ENCODE data around the gene TNNI2.
"Not testable (repeated sequence)": the region's sequence is repeated elsewhere in the genome, so short reads cannot be mapped to it uniquely, and the experiment has no call there.

The TNNI2 gene

DNA sequence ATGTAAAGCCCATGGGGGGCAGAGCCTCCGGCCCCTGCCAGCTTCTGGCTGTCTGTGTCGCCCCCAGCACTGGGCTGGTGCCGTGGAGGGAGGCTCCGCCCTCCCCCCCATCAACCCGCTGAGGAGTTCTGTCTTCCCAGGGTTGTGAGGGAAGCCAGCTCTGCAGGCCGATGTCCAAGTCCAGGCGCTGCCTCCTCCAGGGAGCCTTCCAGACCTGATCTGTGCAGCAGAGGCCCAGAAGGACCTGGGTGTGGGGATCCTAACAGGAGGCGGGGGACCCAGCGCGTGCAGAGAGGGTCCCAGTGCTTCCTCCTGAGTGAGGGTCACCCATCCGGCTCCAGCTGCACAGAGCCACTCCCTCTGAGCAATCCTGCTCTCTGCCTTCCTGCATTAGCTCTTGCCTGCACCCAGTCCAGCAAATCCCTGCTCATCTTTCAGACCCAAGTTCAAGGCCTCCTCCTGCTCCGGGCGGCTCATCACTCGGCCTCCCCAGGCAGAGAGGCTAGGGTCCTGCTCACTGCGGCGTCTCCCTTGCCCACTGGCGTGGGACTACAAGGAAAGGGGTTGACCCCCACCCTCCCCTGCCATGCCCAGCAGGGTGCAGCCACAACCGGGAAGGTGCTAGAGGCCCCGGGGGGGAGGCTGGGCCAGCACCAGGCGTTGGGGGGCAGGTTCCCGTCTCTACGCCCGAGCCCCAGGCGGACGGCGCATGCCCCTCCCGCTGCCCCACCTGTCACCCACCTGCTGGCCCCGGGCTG is 36.5 kb downstream of the TNNI2 start:
- no peak for DNase-seq (ENCODE audit: low read depth)

DNA sequence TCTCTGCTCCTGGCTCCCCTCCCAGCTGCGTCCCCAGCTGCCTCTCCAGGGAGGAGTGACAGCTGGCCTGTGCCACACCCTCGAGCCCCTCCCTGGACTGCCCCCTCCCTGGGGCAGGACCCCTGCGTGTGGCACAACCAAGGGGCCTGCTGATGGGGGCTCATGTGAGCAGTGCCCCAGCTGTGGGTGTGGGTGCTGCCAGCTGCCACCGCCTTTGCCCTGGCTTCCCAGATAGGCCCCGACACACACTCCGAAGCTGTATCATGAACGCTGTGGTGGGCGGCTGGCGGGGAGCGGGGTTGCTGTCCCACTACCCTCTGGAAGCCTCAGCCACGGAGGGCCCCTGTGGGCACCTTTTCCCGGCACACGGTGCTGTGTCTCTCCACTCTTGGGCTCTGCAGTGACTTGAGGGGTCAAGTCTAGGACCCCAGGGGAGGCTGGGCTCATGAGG is 37.1 kb downstream of the TNNI2 start:
- DNase-seq (ENCODE audit: low read depth), result not testable (repeated sequence)

DNA sequence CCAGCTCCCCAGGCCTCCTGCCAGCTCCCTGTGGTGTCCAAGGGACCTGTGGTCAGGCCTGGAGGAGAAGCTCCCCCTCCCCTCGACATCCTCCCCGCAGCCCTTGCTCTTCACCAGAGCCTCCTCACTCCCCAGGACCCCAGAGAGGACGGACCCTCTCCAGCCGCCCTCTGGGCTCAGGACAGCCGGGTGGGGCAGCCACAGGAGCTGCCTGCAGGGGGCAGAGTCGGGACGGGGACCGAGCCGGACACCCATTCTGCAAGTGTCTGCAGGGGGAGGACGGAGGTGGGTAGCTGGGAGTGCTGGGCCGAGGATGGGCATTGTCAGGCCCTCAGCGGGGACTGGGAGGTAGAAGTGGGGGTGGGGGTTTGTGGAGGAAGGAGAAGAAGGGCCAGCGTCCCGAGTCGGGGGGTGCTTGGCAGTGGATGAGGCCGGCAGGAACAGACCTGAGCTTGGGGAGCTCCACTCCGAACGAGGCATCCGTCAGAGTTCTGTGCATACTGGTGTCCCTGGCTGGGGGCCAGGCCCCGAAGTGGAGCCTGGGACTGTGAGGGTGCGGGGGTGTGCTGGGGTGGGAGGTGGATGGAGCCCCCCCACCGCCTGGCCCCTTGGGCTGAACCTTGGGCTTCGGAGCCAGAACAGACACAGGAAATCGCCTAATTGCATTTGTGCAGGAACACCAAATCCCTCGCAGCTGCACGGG is 37.7 kb downstream of the TNNI2 start:
- DNase-seq (ENCODE audit: low read depth), result no peak

DNA sequence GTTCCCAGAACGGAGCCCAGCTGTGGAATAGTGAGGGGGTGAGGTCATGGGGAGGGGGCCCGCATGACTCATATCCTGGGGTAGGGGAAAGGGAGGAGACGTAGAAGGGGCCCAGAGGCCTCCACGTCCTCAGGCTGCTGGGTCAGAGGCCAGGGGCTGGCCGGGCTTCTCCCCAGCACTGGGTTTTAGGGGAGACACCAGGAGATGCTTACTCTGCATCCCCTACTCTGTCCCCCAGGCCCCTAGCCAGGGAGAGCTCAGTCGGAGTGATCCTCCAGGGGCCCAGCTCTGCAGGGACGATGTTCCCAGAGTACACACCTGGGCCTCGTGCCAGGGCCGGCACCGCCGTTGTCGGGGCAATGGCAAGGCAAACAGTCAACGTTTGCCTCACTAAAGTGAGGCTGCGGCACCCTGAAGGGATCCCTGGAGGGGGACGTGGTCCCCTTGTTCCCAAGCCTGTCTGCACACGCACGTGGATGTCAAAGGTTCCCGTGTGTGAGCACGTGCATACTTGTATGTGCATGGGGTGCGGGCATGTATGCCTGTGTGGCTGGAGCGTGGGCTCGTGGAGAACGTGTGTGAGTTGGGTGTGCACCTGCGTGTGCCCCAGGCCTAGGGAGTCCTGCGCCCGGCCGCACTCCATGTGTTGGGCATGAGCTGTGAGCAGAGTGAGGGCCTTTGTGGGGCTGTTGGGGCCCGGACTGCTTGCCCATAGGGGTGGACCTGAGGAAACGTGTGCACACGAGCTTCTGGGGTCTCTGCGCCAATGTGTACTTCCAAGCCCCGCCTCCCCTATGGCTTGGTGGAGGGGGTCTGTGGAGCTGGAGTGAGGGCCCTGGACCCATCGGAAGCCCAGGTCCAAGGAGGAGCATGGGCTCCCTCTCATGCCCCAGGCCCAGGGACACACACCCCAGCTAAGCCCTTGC is 38.7 kb downstream of the TNNI2 start:
- DNase-seq (ENCODE audit: low read depth), result no peak

DNA sequence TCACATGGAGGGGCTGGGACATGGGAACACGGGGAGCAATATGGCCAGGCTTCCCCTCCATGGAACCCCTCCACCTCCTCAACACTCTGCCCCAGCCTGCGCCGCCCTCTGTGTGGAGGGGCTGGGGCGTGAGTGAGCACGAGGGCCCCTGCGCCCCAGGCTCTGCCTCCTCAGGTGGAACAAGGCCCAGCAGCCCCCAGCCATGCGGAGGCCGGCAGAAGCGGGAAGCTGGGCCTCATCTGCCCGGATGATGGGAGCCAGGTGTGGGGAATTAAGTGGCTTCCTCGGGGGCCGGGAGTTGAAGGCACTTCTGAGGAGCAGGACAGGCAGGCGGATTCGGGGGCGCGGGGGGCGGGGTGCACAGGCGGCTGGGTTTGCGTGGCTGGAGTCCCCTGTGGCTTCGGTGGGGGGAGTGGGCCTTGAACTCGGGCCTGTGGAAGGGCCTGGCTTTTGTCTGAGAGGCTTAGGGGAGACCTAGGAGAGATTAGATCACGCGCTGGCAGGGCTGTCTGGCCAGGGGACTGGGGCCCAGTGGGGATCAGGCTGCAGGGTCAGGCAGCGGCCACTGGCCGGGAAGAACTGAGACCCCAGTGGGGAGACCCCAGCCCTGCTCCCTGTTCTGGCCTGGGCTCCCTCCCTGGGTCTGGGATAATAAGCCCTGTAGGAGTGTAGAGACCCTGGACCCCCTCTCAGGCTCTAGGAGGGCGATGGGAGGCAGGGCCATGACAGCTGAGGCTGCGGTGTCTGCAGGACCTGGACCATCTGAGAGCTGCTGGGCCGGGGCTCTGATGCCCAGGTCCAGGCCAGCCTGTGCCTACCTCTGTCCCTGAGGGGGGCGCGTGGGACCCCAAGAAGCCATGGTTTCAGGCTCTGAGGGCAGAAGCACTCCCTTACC is 39.6 kb downstream of the TNNI2 start:
- no peak for DNase-seq (ENCODE audit: low read depth)

DNA sequence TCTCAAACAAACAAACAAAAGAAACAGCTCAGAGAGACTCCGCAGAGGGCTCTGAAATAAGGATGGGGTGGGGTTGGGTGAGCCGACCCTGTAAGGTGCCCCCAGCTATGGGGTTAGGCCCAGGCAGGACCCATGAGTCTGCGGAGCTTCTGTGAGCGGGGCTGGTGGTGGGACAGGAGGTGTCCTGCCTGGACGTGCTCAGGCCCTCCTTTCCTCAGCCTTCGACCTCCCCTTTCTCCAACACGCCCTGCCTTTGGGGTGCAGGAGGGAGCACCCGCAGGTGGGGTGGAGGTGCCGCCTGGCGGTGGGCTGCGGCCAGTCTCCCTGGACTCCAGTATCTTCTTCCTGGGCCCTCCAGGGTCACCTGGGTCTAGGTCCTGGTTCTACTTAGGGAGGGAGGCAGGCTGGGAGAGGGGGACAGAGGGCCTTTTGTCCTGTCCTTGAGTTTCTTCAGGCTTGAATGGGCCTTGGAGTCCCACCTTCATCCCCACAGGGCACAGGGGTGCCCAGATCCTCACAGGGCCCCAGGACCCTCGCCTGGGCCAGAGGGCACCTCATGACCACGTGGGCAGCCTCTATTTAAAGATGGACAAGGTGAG is 40.7 kb downstream of the TNNI2 start:
- no peak for DNase-seq (ENCODE audit: low read depth)

DNA sequence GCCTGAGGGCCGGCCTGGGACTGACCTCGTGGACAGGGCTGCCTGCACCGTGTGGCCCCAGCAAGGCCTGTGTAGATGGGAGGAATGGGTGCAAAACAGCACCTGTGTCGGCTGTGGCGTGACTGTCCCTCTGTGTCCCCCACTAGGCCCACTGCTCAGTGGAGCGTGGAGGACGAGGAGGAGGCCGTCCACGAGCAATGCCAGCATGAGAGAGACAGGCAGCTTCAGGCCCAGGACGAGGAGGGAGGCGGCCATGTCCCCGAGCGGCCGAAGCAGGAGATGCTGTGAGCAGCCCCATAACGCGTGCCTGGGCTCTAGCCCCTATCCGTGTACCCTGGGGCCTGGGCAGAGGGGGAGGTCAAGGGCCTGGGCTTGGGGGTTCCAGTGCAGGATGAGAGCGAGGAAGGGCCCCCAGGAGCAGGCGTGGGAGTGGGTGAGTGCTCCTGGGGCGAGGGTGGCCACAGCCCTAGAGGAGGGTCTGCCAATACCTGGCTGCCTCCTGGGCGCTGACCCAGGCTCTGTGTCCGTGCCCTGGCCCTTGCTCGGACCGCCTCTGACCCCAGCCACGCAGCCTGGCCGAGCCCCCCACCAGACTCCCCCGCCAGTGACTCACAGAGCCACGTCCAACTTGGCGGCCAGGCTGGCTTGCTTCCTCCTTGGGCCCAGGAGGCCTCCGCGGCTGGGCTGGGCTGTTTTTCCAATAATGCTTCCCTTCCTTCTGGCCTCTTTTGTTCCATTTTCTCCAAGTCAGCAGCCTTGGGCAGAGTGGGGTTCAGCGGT is 41.4 kb downstream of the TNNI2 start:
- DNase-seq (ENCODE audit: low read depth), result no peak

DNA sequence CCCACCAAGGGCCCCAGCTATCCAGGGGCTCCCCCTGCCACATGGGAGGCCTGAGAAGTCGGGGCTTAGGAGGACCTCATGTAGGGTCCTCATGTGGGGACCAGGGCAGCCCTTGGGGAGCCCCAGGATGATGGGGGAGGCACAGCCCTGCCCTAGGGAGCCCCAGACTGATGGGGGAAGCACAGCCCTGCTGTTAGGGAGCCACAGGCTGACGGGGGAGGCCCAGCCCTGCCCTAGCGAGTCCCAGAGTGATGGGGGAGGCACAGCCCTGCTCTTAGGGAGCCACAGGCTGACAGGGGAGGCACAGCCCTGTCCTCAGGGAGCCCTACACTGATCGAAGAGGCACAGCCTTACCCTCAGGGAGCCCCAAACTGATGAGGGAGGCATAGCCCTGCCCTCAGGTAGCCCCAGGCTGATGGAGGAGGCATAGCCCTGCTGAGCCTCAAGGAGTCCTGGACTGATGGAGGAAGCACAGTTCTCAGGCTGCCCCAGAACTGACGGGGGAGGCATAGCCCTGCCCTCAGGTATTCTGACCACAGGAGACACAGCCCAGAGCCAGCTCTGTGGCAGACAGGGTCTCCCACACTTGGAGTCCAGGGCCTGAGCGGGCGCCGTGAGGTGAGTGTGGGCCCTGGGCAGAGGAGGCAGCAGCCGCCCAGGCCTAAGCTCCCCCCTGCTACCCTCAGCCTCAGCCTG is 42.1 kb downstream of the TNNI2 start:
- no peak for DNase-seq (ENCODE audit: low read depth)

DNA sequence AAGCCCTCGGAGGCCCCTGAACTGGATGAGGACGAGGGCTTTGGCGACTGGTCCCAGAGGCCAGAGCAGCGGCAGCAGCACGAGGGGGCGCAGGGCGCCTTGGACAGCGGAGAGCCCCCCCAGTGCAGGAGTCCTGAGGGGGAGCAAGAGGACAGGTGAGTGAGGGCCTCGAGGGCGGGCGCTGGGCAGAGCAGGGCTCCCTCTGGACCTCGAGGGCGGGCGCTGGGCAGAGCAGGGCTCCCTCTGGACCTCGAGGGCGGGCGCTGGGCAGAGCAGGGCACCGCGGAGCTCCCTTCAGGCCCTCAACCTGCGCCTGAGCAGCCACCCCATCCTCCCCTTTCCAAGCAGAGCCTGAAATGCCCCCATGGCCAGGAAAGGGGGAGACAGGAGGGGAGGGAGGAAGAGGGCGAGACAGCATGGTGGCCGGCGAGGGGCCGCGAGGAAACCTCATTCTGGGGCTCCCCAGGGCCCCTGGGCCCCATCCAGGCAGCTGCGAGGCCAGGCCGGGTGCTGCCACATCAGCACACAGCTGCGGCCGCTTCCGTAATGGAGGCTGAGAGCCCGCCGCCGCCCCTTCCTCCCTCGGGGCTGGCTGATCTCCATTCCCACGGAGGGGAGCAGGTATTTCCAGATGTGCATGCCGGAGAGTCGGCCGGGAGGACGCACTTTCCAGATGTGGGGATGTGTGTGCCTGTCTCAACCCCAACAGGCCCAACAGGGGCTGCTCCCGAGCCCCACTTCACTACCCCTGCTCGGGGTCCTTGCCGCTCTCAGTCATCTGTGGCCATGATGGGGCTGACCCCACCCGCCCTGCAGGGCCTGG is 42.9 kb downstream of the TNNI2 start:
- DNase-seq (ENCODE audit: low read depth), result no peak

DNA sequence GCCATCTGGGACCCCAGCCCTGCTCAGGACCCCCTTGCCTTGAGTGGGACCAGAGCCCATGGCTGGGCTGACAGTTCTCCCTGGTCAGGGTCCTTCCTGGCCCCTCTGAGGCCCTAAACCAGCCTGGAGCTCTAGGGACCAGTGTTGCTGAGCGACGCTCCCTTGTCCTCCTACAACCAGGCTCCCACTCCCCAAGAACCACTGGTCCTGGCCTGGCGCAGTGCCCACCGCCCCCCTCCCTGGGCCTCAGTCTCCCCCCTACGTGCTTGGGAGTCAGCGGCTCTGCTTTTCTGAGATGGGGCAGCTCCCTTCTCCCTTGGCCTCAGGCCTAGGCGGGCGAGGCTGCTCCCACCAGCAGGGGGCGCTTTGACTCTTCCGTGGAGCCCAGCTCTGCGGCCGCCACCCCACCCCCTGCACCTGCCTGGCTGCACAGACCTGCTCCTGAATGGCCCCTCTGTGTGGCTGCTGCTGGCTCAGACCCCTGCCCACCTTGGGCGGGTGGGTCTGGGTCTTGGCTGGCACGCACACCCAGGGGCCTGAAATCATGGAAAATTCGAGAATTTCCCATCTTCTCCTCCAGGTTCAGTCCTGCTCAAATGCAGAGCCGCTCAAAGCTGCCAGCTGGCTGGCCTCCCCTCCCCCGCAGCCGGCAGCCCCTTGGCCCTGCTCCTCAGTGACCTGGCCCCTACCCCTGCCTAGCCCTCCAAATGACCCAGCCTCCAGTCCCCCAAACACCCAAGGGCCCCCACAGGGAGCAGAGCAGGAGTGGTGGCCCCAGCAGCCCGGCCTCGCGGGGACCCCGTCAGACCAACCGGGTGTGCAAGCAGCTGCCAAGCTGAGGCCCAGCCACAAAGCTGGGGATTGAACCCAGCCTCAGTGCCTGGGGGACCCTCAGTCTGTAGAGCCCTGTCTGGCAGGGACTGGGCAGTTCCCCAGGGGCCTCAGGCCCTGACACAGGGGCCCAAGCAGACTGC is 43.8 kb downstream of the TNNI2 start:
- DNase-seq (ENCODE audit: low read depth), result no peak

DNA sequence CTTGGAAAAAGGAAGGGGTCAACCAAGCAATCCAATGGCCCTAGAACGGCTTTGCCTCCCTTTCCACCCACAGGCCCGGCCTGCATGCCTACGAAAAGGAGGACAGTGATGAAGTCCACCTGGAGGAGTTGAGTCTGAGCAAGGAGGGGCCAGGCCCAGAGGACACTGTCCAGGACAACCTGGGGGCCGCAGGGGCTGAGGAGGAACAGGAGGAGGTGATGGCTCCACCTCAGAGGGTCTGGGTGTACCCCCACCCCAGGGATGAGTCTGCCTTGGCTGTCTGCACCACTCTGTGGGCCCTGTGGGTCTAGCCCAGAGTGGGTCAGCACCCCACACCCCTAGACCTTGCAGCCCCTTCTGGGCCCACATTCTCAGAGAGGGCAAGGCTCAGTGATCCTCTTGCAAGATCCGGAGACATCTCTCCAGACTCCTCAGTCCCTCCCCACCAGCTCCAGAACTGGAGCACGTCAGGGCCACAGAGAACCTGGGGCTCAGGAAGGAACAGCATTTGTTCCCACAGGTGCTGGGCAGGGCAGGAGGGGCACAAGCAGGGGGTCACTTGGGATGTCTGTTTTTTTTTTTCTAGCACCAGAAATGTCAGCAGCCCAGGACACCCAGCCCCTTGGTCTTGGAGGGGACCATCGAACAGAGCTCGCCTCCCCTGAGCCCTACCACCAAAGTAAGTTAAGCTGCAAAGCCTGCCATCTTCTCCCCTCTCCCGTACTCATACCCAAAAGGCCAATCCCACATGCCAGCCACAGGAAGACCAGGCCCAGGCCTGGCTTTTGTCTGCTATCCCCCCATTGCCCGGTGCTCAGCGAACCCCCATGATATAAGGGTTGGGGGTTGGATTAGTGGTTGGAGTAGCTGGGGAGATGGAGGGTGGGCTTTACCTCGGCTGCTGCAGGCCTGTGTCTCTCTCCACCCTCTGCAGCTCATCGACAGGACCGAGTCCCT is 44.8 kb downstream of the TNNI2 start:
- no peak for DNase-seq (ENCODE audit: low read depth)

DNA sequence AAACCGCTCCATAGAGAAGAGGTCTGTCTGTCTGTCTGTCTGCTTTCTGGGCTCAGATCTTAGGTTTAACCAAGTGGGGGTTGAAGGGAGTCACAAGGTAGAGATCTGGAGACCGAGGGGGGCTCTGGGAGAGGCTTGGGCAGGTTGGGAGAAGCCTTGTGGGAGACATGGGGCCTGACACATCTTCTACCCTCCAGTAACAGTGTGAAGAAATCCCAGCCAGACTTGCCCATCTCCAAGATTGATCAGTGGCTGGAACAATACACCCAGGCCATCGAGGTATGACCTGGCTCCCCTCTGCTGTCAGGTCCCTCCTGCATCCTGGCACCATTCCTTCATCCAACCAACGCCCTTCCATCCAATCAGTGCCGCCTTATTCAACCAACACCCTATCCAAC is 45.5 kb downstream of the TNNI2 start:
- no peak for DNase-seq (ENCODE audit: low read depth)

DNA sequence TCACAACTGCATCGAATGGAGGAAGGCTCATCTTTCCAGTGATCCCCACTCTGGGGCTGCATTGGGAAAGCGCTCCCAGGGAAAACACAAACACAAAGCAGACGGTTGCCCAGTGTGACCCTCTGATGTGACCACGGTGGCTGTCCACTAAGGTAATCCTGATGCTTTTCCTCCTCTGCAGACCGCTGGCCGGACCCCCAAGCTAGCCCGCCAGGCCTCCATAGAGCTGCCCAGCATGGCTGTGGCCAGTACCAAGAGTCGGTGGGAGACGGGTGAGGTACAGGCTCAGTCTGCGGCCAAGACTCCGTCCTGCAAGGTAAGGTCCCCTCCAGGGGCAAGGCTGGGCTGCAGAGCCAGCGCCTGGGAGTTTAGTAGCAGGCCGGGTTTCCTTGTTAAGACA is 47.8 kb downstream of the TNNI2 start:
- DNase-seq (ENCODE audit: low read depth), result not testable (repeated sequence)

DNA sequence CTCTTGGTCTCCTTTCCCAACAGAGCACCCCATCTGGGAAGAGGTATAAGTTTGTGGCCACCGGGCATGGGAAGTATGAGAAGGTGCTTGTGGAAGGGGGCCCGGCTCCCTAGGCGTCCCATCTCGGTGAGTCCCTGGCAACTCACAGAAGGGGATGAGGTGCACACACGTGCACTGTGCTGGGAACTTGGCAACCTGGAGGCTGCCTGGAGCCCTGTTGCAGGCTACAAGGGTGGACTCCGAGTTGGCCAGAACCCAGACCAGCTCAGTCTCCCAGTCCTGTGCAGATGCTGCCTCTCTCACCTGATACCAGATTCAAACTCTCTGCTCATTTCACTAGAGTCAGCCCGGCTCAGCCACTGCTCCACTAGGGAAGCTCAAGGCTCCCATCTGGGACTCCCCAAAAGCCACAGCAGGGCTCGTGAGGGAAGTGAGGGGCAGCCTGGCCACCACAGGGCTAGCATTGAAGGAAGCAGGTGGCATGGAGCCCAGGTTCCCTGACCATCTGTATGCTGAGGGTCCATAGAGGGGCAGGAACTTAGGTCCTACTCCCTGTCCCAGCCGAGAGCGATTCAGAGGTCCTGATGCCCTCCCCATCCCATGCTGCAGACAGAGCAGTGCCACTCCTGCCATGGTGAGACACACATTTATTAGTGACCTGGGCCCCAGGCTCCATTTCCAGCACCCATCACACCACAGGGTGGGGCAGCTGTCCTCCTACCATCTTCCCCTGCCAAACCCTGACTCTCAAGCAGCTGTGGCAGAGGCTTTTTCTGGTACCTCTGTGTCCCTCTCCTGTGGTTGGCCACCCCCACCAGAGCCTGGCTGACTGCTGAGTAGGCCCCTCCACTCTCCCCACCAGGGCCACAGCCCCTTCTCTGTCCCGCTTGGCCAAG is 48.9 kb downstream of the TNNI2 start:
- DNase-seq (ENCODE audit: low read depth), result no peak

DNA sequence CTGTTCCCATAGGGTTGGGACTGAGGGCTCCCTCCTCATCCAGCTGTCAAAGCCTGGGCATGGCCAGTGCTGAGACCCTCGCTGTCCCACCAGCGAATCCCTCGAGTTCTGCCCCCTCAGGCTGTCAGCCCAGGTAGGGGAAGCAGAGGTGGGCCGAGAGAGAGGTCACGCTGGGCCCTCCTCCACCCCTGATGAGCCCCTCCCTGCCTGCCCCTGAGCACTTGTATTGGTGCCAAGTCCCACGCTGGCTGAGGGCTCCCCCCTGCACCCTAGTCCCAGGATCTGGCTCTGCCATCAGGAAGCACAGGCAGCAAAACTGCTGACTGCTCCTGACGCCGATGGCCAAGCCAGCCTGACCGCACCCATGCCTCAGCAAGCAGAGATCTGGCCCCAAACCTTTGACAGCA is 49.6 kb downstream of the TNNI2 start:
- no peak for DNase-seq (ENCODE audit: low read depth)

Measured in non-pigmented ciliary epithelial cell (primary cell).